ENCODE measurements around the gene PIGK.

DNA sequence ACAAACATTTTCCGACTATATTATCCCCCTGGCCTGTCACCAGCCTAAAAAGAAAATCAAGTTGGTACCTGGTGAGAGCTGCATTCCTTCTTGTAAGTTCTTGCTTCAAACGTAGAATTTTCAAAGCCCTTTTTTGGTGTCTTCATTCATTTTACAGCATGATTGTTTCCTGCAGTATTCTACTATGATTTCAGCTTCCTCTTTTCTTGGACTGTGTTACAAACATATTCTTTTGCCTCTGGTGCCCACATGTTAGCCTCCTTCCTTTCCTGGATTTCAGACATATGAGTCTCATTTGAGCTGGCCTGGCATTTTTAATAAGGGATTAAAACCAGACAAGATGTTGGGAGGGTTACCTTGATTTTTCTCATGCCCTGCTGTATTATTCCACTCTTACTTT lies 142.5 kb downstream of the PIGK start:
- TF ChIP-seq, protein P1, sequence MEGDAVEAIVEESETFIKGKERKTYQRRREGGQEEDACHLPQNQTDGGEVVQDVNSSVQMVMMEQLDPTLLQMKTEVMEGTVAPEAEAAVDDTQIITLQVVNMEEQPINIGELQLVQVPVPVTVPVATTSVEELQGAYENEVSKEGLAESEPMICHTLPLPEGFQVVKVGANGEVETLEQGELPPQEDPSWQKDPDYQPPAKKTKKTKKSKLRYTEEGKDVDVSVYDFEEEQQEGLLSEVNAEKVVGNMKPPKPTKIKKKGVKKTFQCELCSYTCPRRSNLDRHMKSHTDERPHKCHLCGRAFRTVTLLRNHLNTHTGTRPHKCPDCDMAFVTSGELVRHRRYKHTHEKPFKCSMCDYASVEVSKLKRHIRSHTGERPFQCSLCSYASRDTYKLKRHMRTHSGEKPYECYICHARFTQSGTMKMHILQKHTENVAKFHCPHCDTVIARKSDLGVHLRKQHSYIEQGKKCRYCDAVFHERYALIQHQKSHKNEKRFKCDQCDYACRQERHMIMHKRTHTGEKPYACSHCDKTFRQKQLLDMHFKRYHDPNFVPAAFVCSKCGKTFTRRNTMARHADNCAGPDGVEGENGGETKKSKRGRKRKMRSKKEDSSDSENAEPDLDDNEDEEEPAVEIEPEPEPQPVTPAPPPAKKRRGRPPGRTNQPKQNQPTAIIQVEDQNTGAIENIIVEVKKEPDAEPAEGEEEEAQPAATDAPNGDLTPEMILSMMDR (IDR thresholded peaks at IDR 0.05 in 2 of 3, conservative IDR thresholded peaks at IDR 0.05 in 1 of 3; ENCODE audit: control insufficient read depth in 2 of 3, extremely low read depth in 1 of 3, insufficient read depth in 1 of 3, low read depth in 3 of 3, low read length in 3 of 3) = no peak
- TF ChIP-seq TAF1 (IDR thresholded peaks at IDR 0.05; ENCODE audit: borderline replicate concordance, low read depth, low read length) (no peak), RAD51 (IDR thresholded peaks at IDR 0.05) (no peak), JUNB (IDR thresholded peaks at IDR 0.05) (no peak), POLR2AphosphoS5 (IDR thresholded peaks at IDR 0.05; ENCODE audit: low read length) (no peak), ETV6 (conservative IDR thresholded peaks at IDR 0.05 in 1 of 2, IDR thresholded peaks at IDR 0.05 in 1 of 2; ENCODE audit: borderline replicate concordance in 1 of 2, low read depth in 1 of 2) (no peak), SP1 (IDR thresholded peaks at IDR 0.05; ENCODE audit: low read depth, low read length) (no peak), EP300 (IDR thresholded peaks at IDR 0.05; ENCODE audit: borderline replicate concordance in 1 of 2, control insufficient read depth in 1 of 2, low read depth in 2 of 2, low read length in 2 of 2) (no peak)
- TF ChIP-seq, protein P2, sequence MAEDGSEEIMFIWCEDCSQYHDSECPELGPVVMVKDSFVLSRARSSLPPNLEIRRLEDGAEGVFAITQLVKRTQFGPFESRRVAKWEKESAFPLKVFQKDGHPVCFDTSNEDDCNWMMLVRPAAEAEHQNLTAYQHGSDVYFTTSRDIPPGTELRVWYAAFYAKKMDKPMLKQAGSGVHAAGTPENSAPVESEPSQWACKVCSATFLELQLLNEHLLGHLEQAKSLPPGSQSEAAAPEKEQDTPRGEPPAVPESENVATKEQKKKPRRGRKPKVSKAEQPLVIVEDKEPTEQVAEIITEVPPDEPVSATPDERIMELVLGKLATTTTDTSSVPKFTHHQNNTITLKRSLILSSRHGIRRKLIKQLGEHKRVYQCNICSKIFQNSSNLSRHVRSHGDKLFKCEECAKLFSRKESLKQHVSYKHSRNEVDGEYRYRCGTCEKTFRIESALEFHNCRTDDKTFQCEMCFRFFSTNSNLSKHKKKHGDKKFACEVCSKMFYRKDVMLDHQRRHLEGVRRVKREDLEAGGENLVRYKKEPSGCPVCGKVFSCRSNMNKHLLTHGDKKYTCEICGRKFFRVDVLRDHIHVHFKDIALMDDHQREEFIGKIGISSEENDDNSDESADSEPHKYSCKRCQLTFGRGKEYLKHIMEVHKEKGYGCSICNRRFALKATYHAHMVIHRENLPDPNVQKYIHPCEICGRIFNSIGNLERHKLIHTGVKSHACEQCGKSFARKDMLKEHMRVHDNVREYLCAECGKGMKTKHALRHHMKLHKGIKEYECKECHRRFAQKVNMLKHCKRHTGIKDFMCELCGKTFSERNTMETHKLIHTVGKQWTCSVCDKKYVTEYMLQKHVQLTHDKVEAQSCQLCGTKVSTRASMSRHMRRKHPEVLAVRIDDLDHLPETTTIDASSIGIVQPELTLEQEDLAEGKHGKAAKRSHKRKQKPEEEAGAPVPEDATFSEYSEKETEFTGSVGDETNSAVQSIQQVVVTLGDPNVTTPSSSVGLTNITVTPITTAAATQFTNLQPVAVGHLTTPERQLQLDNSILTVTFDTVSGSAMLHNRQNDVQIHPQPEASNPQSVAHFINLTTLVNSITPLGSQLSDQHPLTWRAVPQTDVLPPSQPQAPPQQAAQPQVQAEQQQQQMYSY (CRISPR knock-in tag; IDR thresholded peaks at IDR 0.05) = no peak

Measured in GM12878 (cell line).